Subcutaneous abdominal adipose tissue (tissue), 5 donors: ENCODE data around the gene VIPR2.

Experiments
- H3K27ac ChIP-seq: one replicate; pipeline ENCODE4 v1.7.0; 2013; ENCODE audit warnings: low read depth, mild to moderate bottlenecking, inconsistent platforms, low read length, moderate library complexity
- H3K27me3 ChIP-seq, 5 donors: one replicate each; pipeline ENCODE4 v1.7.0; 2013; ENCODE audit warnings: low read length in 5 of 5, inconsistent platforms in 1 of 5; ENCODE audit not compliant: control insufficient read depth in 5 of 5, insufficient read depth in 4 of 5
- H3K36me3 ChIP-seq, 5 donors: one replicate each; pipeline ENCODE4 v1.7.0; 2013; ENCODE audit warnings: low read length in 5 of 5; ENCODE audit not compliant: control insufficient read depth in 5 of 5, insufficient read depth in 5 of 5
- H3K4me1 ChIP-seq, 5 donors: one replicate each; pipeline ENCODE4 v1.7.0; 2013; ENCODE audit warnings: low read length in 5 of 5, mild to moderate bottlenecking in 3 of 5, moderate library complexity in 1 of 5; ENCODE audit not compliant: control insufficient read depth in 5 of 5, insufficient read depth in 5 of 5
- H3K4me3 ChIP-seq, 5 donors: one replicate each; pipeline ENCODE4 v1.7.0; 2013; ENCODE audit warnings: low read length in 5 of 5, low read depth in 1 of 5
- H3K9ac ChIP-seq, 5 donors: one replicate each; pipeline ENCODE4 v1.7.0; 2013; ENCODE audit warnings: low read length in 5 of 5, mild to moderate bottlenecking in 4 of 5, moderate library complexity in 3 of 5
- H3K9me3 ChIP-seq, 5 donors: one replicate each; pipeline ENCODE4 v1.7.0; 2013; ENCODE audit warnings: low read length in 5 of 5; ENCODE audit not compliant: control insufficient read depth in 5 of 5
- donor health status: healthy.
- donor health status: healthy.
- donor health status: healthy.
- donor health status: healthy.
- donor health status: healthy.

The VIPR2 gene

GRCh38 chr7:159116581-159117339 lies 27.9 kb downstream of the VIPR2 start:
- Histone ChIP-seq H3K4me1 (peaks cover 0 to 4% (median 0%) of the 10 kb centered on the region in 5 donors), H3K36me3 (no peaks in the 10 kb centered on the region), H3K4me3 (no peak overlapping the region), H3K27me3 (peaks cover 3 to 33% (median 27%) of the 10 kb centered on the region in 5 donors), H3K9me3 (peaks cover 0 to 3% (median 0%) of the 10 kb centered on the region in 5 donors), H3K27ac (no peak overlapping the region), H3K9ac (no peak overlapping the region)

- peaks cover 3 to 36% (median 27%) of the 10 kb centered on the region in 5 donors for H3K27me3 ChIP-seq
- no peak overlapping the region for H3K27ac ChIP-seq
- H3K9ac ChIP-seq, result no peak overlapping the region
- H3K4me3 ChIP-seq, result no peak overlapping the region
- H3K36me3 ChIP-seq, result no peaks in the 10 kb centered on the region
- no peaks in the 10 kb centered on the region for H3K9me3 ChIP-seq
- peaks cover 0 to 4% (median 0%) of the 10 kb centered on the region in 5 donors for H3K4me1 ChIP-seq
Measured at GRCh38 chr7:159115601-159116501, 28.8 kb downstream of the VIPR2 start.

GRCh38 chr7:159114981-159115380 lies 29.7 kb downstream of the VIPR2 start:
- H3K36me3 ChIP-seq, result no peaks in the 10 kb centered on the region
- H3K4me1 ChIP-seq, result peaks cover 0 to 4% (median 0%) of the 10 kb centered on the region in 5 donors
- H3K9ac ChIP-seq, result no peak overlapping the region
- H3K27me3 ChIP-seq, result peaks cover 0 to 36% (median 27%) of the 10 kb centered on the region in 5 donors
- no peak overlapping the region for H3K4me3 ChIP-seq
- H3K9me3 ChIP-seq, result no peaks in the 10 kb centered on the region
- H3K27ac ChIP-seq, result no peak overlapping the region

GRCh38 chr7:159114096-159114495 lies 30.6 kb downstream of the VIPR2 start:
- no peaks in the 10 kb centered on the region for H3K36me3 ChIP-seq
- H3K9ac ChIP-seq, result no peak overlapping the region
- peaks cover 7 to 32% (median 31%) of the 10 kb centered on the region in 5 donors for H3K27me3 ChIP-seq
- no peak overlapping the region for H3K27ac ChIP-seq
- H3K4me3 ChIP-seq, result no peak overlapping the region
- H3K9me3 ChIP-seq, result no peaks in the 10 kb centered on the region
- peaks cover 0 to 4% (median 0%) of the 10 kb centered on the region in 5 donors for H3K4me1 ChIP-seq

- Histone ChIP-seq H3K27ac (no peak overlapping the region), H3K36me3 (no peaks in the 10 kb centered on the region), H3K4me1 (peaks cover 0 to 7% (median 0%) of the 10 kb centered on the region in 5 donors), H3K27me3 (peaks cover 4 to 36% (median 28%) of the 10 kb centered on the region in 5 donors), H3K4me3 (no peak overlapping the region), H3K9ac (no peak overlapping the region), H3K9me3 (no peaks in the 10 kb centered on the region)
Measured at GRCh38 chr7:159113056-159113455, 31.6 kb downstream of the VIPR2 start.

- Histone ChIP-seq H3K4me1 (peaks cover 0 to 7% (median 0%) of the 10 kb centered on the region in 5 donors), H3K9ac (no peak overlapping the region), H3K36me3 (no peaks in the 10 kb centered on the region), H3K4me3 (no peak overlapping the region), H3K27me3 (peaks cover 4 to 30% (median 25%) of the 10 kb centered on the region in 5 donors), H3K27ac (no peak overlapping the region), H3K9me3 (no peaks in the 10 kb centered on the region)
Measured at GRCh38 chr7:159112136-159113011, 32.3 kb downstream of the VIPR2 start.

- no peak overlapping the region for H3K9ac ChIP-seq
- H3K4me3 ChIP-seq, result no peak overlapping the region
- no peaks in the 10 kb centered on the region for H3K36me3 ChIP-seq
- peaks cover 8 to 34% (median 20%) of the 10 kb centered on the region in 5 donors for H3K27me3 ChIP-seq
- H3K27ac ChIP-seq, result no peak overlapping the region
- no peaks in the 10 kb centered on the region for H3K9me3 ChIP-seq
- H3K4me1 ChIP-seq, result peaks cover 0 to 7% (median 0%) of the 10 kb centered on the region in 5 donors
Measured at GRCh38 chr7:159109653-159110035, 35.0 kb downstream of the VIPR2 start.

GRCh38 chr7:159108941-159109652 lies 35.6 kb downstream of the VIPR2 start:
- no peaks in the 10 kb centered on the region for H3K9me3 ChIP-seq
- H3K27me3 ChIP-seq, result peaks cover 13 to 34% (median 20%) of the 10 kb centered on the region in 5 donors
- H3K36me3 ChIP-seq, result no peaks in the 10 kb centered on the region
- H3K4me3 ChIP-seq, result no peak overlapping the region
- no peak overlapping the region for H3K27ac ChIP-seq
- no peak overlapping the region for H3K9ac ChIP-seq
- peaks cover 0 to 7% (median 0%) of the 10 kb centered on the region in 5 donors for H3K4me1 ChIP-seq

- Histone ChIP-seq H3K27me3 (peaks cover 13 to 34% (median 20%) of the 10 kb centered on the region in 5 donors), H3K4me1 (peaks cover 0 to 7% (median 0%) of the 10 kb centered on the region in 5 donors), H3K27ac (no peak overlapping the region), H3K4me3 (no peak overlapping the region), H3K9me3 (no peaks in the 10 kb centered on the region), H3K36me3 (no peaks in the 10 kb centered on the region), H3K9ac (no peak overlapping the region)
Measured at GRCh38 chr7:159108491-159108890, 36.2 kb downstream of the VIPR2 start.
